Measurements from ENCODE around the gene SYNE1. TPM values are rescaled to one million over a fixed set of nuclear protein-coding genes. Genes with fewer than 3 reads are reported as not detected.

Gene SYNE1
- total RNA-seq, 4 donors from 2014 or later: 120 to 163 (median 137) TPM

DNA sequence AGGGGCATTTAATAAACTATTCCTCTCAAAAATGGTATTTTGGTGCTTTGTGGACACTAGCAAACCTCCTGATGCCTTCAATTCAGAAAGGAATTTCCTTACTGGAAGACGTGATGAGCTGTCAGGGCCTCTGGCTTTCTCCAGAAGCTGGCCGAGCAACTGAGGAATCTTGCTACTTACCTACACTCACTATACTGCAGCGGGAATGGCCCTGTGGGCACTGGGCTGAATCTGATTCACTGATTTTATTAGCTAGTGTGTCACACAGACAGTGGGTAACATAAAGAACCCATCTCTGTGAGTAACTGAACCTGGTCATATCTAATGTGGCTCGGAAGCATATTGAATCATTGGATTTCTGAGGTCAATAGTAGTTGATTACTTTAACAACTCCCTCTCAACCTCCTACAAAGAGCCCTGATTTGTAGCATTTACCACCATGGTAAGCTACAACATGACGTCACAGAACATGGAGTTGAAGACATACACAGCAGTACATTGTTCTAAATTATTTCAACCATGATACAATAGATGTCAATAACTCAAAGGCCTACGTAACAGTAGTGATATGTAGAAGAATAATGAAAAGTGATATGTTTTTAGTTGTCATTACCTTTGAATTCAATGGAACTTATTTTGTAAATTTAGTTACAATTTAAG, 232.1 kb downstream of the SYNE1 start:
- WGBS, 2 donors: 70 to 78% methylated on average over 6 of the region's 6 CpGs
- no peaks in the 10 kb centered on the region for H3K9me3 ChIP-seq
- no peaks in the 10 kb centered on the region for H3K27me3 ChIP-seq
- TF ChIP-seq EP300 (IDR thresholded peaks at IDR 0.05) (no peak), POLR2A (IDR thresholded peaks at IDR 0.05) (no peak)
- TF ChIP-seq, protein P1, sequence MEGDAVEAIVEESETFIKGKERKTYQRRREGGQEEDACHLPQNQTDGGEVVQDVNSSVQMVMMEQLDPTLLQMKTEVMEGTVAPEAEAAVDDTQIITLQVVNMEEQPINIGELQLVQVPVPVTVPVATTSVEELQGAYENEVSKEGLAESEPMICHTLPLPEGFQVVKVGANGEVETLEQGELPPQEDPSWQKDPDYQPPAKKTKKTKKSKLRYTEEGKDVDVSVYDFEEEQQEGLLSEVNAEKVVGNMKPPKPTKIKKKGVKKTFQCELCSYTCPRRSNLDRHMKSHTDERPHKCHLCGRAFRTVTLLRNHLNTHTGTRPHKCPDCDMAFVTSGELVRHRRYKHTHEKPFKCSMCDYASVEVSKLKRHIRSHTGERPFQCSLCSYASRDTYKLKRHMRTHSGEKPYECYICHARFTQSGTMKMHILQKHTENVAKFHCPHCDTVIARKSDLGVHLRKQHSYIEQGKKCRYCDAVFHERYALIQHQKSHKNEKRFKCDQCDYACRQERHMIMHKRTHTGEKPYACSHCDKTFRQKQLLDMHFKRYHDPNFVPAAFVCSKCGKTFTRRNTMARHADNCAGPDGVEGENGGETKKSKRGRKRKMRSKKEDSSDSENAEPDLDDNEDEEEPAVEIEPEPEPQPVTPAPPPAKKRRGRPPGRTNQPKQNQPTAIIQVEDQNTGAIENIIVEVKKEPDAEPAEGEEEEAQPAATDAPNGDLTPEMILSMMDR (IDR thresholded peaks at IDR 0.05): no peak
- DNase-seq (ENCODE audit: low spot score in 2 of 2): no peak
- H3K36me3 ChIP-seq: no peaks in the 10 kb centered on the region
- no peak overlapping the region for H3K27ac ChIP-seq
- H3K4me3 ChIP-seq: no peak overlapping the region
- H3K4me1 ChIP-seq: no peaks in the 10 kb centered on the region

DNA sequence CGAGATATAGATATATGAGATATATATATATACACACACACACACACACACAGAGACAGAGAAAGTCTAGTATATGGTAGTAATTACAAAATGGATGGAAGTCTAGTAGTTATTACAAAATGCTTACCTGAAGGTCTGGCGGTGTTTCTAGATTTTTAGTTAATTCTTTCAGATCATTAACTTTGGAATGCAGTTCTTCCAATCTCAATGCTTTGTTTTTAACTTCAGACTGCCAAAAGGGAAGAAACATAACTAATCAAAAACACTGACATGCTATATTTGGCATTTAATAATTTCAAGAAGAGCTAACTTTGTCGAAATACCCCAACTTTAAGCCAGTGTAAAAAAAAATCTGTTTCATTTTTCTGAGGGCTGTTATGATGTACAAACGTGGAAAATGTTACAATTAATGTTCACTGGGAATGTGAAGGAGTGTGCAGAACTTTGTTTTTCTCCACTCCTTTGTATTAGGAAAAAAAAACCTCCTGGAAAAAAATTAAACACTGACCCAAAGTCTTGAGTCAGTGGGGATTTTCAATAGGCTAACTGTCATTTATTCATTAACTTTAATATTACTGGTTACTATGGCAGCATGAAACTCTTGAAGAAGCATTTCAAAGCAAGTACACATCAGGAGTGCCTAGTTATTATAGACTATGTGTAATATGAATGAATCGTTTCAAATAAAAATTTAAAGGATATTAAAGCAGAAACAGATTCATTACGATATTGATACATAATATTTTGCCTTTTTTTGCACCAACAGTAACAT, 232.9 kb downstream of the SYNE1 start:
- WGBS, 2 donors: 64 to 67% methylated on average over 6 of the region's 6 CpGs
- TF ChIP-seq EP300 (IDR thresholded peaks at IDR 0.05): no peak
- TF ChIP-seq, protein P1 (IDR thresholded peaks at IDR 0.05): no peak
- TF ChIP-seq POLR2A (IDR thresholded peaks at IDR 0.05): no peak
- no peaks in the 10 kb centered on the region for H3K9me3 ChIP-seq
- H3K36me3 ChIP-seq: no peaks in the 10 kb centered on the region
- DNase-seq (ENCODE audit: low spot score in 2 of 2): no peak
- H3K27ac ChIP-seq: no peak overlapping the region
- H3K4me3 ChIP-seq: no peak overlapping the region
- no peaks in the 10 kb centered on the region for H3K27me3 ChIP-seq
- H3K4me1 ChIP-seq: no peaks in the 10 kb centered on the region

DNA sequence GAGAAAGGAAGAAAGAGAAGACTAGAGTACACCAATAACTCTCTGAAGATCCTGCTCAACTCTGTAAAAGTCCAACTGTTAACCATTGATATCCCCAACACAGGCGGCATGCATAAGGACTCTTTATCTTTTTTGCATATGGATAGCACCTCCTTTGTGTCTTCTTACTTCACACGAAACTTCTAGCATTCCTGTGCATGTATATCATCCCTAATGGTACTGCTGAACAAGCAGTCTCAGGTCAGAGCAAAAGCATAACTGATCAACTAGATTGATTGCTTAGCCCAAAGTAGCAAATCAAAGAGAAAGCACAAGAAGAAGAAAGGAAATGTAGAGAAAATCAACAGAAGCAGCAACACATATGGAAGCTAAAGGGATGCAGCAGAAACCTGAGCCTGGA, 234.4 kb downstream of the SYNE1 start:
- no peak for DNase-seq (ENCODE audit: low spot score in 2 of 2)
- WGBS, 2 donors: 72 to 75% methylated on average over 2 of the region's 2 CpGs
- TF ChIP-seq POLR2A (IDR thresholded peaks at IDR 0.05): no peak
- TF ChIP-seq, protein P1 (IDR thresholded peaks at IDR 0.05): no peak
- no peak for TF ChIP-seq EP300 (IDR thresholded peaks at IDR 0.05)

DNA sequence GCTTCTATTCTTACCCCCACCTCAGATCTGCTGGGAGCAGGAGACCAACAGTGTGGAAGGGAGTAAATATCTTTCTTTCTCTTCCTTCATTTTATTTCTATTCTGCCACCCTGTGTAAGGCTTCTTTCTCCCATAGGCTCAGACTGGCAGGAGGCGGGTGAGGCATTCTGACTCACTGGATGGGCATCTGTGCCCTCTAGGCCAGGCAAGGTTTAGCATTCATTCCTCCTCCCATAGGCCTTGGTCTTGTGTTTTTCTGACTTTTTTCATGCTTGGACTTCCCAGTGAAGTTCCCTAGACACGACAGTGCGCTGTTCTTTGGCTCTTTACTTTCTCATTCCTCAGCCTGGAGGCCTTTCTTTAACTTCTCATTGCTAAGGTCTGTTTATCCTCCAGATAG, 235.2 kb downstream of the SYNE1 start:
- no peak overlapping the region for H3K27ac ChIP-seq
- WGBS, 2 donors: 72 to 76% methylated on average over 3 of the region's 3 CpGs
- H3K4me1 ChIP-seq: no peaks in the 10 kb centered on the region
- H3K9me3 ChIP-seq: no peaks in the 10 kb centered on the region
- TF ChIP-seq, protein P1 (IDR thresholded peaks at IDR 0.05): no peak
- no peak for TF ChIP-seq POLR2A (IDR thresholded peaks at IDR 0.05)
- no peak for DNase-seq (ENCODE audit: low spot score in 2 of 2)
- no peaks in the 10 kb centered on the region for H3K27me3 ChIP-seq
- H3K4me3 ChIP-seq: no peak overlapping the region
- H3K36me3 ChIP-seq: no peaks in the 10 kb centered on the region

More for the DNA sequence above, 234.4 kb downstream of the SYNE1 start:
- Histone ChIP-seq H3K36me3 (no peaks in the 10 kb centered on the region), H3K4me1 (no peaks in the 10 kb centered on the region), H3K27me3 (no peaks in the 10 kb centered on the region), H3K4me3 (no peak overlapping the region), H3K27ac (no peak overlapping the region), H3K9me3 (no peaks in the 10 kb centered on the region)

DNA sequence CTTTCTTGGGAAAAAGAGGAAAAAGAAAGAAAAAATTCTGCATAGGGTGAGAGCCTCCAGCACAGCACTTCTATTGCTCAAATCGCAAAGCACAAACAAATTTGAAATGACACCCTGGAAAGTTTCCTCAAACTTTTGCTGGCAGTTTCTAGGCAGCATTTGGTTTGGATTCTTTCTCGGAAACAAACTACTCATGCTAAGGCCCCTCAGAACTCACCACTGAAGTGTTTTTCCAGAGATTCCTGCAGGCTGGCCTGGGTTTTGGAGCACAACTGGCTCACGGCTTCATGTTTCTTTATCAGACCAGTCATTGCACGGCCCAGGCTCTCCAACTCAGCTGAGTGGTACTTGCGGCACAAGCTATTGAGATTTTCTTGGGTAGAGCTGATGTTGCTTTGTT, 237.8 kb downstream of the SYNE1 start:
- 75 to 79% methylated on average over 5 of the region's 5 CpGs for WGBS, 2 donors
- Histone ChIP-seq H3K4me1 (no peaks in the 10 kb centered on the region), H3K4me3 (no peak overlapping the region), H3K36me3 (no peaks in the 10 kb centered on the region), H3K9me3 (no peaks in the 10 kb centered on the region), H3K27ac (peak overlapping the region in 1 of 4 donors; percentile 6), H3K27me3 (no peaks in the 10 kb centered on the region)
- TF ChIP-seq, protein P1 (IDR thresholded peaks at IDR 0.05): no peak
- no peak for TF ChIP-seq POLR2A (IDR thresholded peaks at IDR 0.05)
- no peak for TF ChIP-seq EP300 (IDR thresholded peaks at IDR 0.05)
- no peak for DNase-seq (ENCODE audit: low spot score in 2 of 2)
